ENCODE measurements around the gene ZBTB20. TPM values are rescaled to one million over a fixed set of nuclear protein-coding genes. Genes with fewer than 3 reads are reported as not detected.
A peak's percentile ranks its signal among the peaks of the same experiment; 100 is the strongest.

Gene ZBTB20
- total RNA-seq, 1 donor from 2014 or later, result 66.4 TPM

GRCh38 chr3:114404590-114404989 is 742.5 kb downstream of the ZBTB20 start:
- no peak overlapping the region for H3K27ac ChIP-seq
- H3K36me3 ChIP-seq, result no peaks in the 10 kb centered on the region
- DNase-seq, result no peak
- H3K9me3 ChIP-seq, result no peaks in the 10 kb centered on the region
- peaks cover 11% of the 10 kb centered on the region for H3K4me1 ChIP-seq
- H3K4me3 ChIP-seq, result no peak overlapping the region
- H3K27me3 ChIP-seq (ENCODE audit: low read depth), result no peaks in the 10 kb centered on the region
- ATAC-seq, result no peak
- no peak for TF ChIP-seq CTCF (IDR thresholded peaks at IDR 0.05)
- intact Hi-C loops (cut with DNase I), result no loop called here

- DNase-seq (no peak), ATAC-seq (no peak)
- no peaks in the 10 kb centered on the region for H3K9me3 ChIP-seq
- H3K4me1 ChIP-seq, result peaks cover 11% of the 10 kb centered on the region
- intact Hi-C loops (cut with DNase I), result no loop called here
- no peaks in the 10 kb centered on the region for H3K36me3 ChIP-seq
- TF ChIP-seq CTCF (IDR thresholded peaks at IDR 0.05), result no peak
- no peak overlapping the region for H3K4me3 ChIP-seq
- H3K27ac ChIP-seq, result no peak overlapping the region
- no peaks in the 10 kb centered on the region for H3K27me3 ChIP-seq (ENCODE audit: low read depth)
Observed at GRCh38 chr3:114402838-114403237, 744.2 kb downstream of the ZBTB20 start.

GRCh38 chr3:114401346-114401745 is 745.7 kb downstream of the ZBTB20 start:
- no peak overlapping the region for H3K27ac ChIP-seq
- ATAC-seq, result no peak
- H3K27me3 ChIP-seq (ENCODE audit: low read depth), result no peaks in the 10 kb centered on the region
- no peak for TF ChIP-seq CTCF (IDR thresholded peaks at IDR 0.05)
- peaks cover 3% of the 10 kb centered on the region for H3K4me1 ChIP-seq
- H3K36me3 ChIP-seq, result no peaks in the 10 kb centered on the region
- no peak overlapping the region for H3K4me3 ChIP-seq
- H3K9me3 ChIP-seq, result no peaks in the 10 kb centered on the region
- intact Hi-C loops (cut with DNase I), result no loop called here
- DNase-seq, result no peak

GRCh38 chr3:114400371-114400770 is 746.7 kb downstream of the ZBTB20 start:
- ATAC-seq, result peak; percentile 41 to 64
- no peak for TF ChIP-seq CTCF (IDR thresholded peaks at IDR 0.05)
- no peak overlapping the region for H3K27ac ChIP-seq

GRCh38 chr3:114394551-114394950 is 752.5 kb downstream of the ZBTB20 start:
- Histone ChIP-seq H3K9me3 (no peaks in the 10 kb centered on the region), H3K27ac (no peak overlapping the region), H3K4me3 (no peak overlapping the region), H3K36me3 (no peaks in the 10 kb centered on the region), H3K27me3 (ENCODE audit: low read depth) (no peaks in the 10 kb centered on the region), H3K4me1 (no peaks in the 10 kb centered on the region)
- no peak for TF ChIP-seq CTCF (IDR thresholded peaks at IDR 0.05)
- no peak for DNase-seq
- ATAC-seq, result no peak
- intact Hi-C loops (cut with DNase I), result no loop called here

More at GRCh38 chr3:114400371-114400770, 746.7 kb downstream of the ZBTB20 start:
- intact Hi-C loops (cut with DNase I), result no loop called here
- H3K4me3 ChIP-seq, result no peak overlapping the region
- no peak for DNase-seq
- no peaks in the 10 kb centered on the region for H3K27me3 ChIP-seq (ENCODE audit: low read depth)
- H3K9me3 ChIP-seq, result no peaks in the 10 kb centered on the region
- no peaks in the 10 kb centered on the region for H3K4me1 ChIP-seq
- no peaks in the 10 kb centered on the region for H3K36me3 ChIP-seq
